Progenitor cell of endocrine pancreas (in vitro differentiated cells): ENCODE results near the gene CAPN14. TPM values are rescaled to one million over a fixed set of nuclear protein-coding genes. Genes with fewer than 3 reads are reported as not detected.

Experiments
- DNase-seq: peaks from one replicate; pipeline ENCODE4 v3.0.0; 2021; ENCODE audit warnings: low spot score; ENCODE audit not compliant: unreplicated experiment
- H3K27ac Mint-ChIP-seq: 2 replicates; pipeline ENCODE4 v1.8.0; 2021; ENCODE audit warnings: mild to moderate bottlenecking, moderate library complexity, mixed read lengths
- H3K27me3 Mint-ChIP-seq: 2 replicates; pipeline ENCODE4 v1.8.0; 2021; ENCODE audit warnings: mixed read lengths
- H3K36me3 Mint-ChIP-seq: 2 replicates; pipeline ENCODE4 v1.8.0; 2022; ENCODE audit warnings: mixed read lengths; ENCODE audit not compliant: insufficient read depth
- H3K4me1 Mint-ChIP-seq: 2 replicates; pipeline ENCODE4 v1.8.0; 2021; ENCODE audit warnings: low read depth, mixed read lengths
- H3K4me3 Mint-ChIP-seq: 2 replicates; pipeline ENCODE4 v1.8.0; 2021; ENCODE audit warnings: low read depth, mild to moderate bottlenecking, moderate library complexity, mixed read lengths
- H3K9me3 Mint-ChIP-seq: 2 replicates; pipeline ENCODE4 v1.8.0; 2021; ENCODE audit warnings: low read depth, mixed read lengths
- total RNA-seq: library from RNA; stranded (reverse); gene quantifications from 2 replicates; pipeline ENCODE4 v1.2.1, GENCODE V29; 2021
- TF ChIP-seq, protein P1 (sequence below): fragments of 200-600 bp; sonication (generic); IDR thresholded peaks from one replicate; pipeline ENCODE4 v1.5.0; 2021; ENCODE audit warnings: antibody characterized with exemption, mild to moderate bottlenecking; ENCODE audit not compliant: unreplicated experiment

Gene CAPN14
- total RNA-seq, 1 donor from 2014 or later, result 0.50 TPM

DNA sequence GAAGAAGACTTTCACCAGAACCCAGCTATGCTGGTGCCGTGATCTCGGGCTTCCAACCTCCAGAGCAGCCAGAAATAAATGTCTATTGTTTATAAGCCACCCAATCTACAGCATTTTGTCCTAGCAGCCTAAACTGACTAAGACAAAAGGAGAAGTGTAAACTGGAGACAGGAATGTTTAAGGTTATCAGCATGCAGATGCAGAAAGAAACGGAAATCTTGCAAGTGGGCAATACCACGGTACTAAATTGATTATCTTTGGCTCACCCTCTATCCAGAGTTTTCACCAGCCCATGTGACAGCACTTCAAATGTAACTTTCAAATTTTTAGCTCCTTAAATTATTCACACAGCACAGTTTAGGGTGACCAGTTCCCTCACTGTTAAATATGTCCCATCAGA lies 5.7 kb upstream of the CAPN14 start:
- Mint-ChIP-seq H3K27me3 (peaks cover 7% of the 10 kb centered on the region), H3K27ac (no peak overlapping the region), H3K9me3 (no peaks in the 10 kb centered on the region), H3K4me1 (no peaks in the 10 kb centered on the region), H3K4me3 (no peak overlapping the region), H3K36me3 (no peaks in the 10 kb centered on the region)
- TF ChIP-seq, protein P1, sequence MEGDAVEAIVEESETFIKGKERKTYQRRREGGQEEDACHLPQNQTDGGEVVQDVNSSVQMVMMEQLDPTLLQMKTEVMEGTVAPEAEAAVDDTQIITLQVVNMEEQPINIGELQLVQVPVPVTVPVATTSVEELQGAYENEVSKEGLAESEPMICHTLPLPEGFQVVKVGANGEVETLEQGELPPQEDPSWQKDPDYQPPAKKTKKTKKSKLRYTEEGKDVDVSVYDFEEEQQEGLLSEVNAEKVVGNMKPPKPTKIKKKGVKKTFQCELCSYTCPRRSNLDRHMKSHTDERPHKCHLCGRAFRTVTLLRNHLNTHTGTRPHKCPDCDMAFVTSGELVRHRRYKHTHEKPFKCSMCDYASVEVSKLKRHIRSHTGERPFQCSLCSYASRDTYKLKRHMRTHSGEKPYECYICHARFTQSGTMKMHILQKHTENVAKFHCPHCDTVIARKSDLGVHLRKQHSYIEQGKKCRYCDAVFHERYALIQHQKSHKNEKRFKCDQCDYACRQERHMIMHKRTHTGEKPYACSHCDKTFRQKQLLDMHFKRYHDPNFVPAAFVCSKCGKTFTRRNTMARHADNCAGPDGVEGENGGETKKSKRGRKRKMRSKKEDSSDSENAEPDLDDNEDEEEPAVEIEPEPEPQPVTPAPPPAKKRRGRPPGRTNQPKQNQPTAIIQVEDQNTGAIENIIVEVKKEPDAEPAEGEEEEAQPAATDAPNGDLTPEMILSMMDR, result no peak
- DNase-seq, result no peak

DNA sequence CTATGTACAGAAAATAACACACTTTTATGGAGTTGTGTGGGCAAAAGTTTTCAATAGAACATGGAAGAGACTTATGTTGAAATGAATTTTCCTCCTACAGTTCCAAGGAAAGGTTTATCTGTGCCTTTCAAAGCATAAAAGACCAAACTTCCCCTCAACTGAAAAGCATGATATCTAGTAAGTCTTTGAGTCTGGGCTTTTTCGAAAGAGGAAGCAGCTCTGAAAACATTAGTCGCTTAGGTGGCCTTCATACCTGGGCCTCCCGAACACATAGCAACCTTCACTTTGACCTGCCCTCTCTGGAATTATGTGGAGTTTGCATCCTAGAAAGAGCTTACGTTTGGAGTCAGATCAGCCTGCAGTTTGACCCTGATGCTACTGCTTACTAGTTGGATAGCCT lies 4.8 kb upstream of the CAPN14 start:
- Mint-ChIP-seq H3K27me3 (peaks cover 1% of the 10 kb centered on the region), H3K4me1 (no peaks in the 10 kb centered on the region), H3K4me3 (no peak overlapping the region), H3K36me3 (no peaks in the 10 kb centered on the region), H3K27ac (no peak overlapping the region), H3K9me3 (no peaks in the 10 kb centered on the region)
- DNase-seq, result no peak
- TF ChIP-seq, protein P1, result no peak

DNA sequence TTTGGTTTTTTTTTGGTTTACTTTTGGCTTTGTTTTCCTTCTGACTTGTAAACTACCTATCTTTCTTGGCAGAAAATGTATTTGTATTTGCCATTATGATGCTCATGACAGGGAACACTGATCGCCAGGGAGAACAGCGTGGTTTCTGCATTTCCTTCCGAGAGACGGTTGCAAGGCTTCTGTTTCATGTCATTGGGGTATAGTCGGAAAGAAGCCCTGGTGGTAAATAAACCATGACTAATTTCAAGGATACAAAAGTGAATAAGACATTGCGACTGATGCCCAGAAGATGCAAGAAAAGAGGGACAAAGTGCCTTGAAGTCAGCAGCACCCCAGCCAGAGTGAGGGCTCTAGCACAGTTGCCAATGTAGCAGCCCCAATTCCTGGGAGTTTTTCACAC lies 4.2 kb upstream of the CAPN14 start:
- Mint-ChIP-seq H3K27me3 (no peaks in the 10 kb centered on the region), H3K4me1 (no peaks in the 10 kb centered on the region), H3K36me3 (no peaks in the 10 kb centered on the region), H3K27ac (no peak overlapping the region), H3K9me3 (no peaks in the 10 kb centered on the region), H3K4me3 (no peak overlapping the region)
- DNase-seq, result no peak
- TF ChIP-seq, protein P1, result no peak

DNA sequence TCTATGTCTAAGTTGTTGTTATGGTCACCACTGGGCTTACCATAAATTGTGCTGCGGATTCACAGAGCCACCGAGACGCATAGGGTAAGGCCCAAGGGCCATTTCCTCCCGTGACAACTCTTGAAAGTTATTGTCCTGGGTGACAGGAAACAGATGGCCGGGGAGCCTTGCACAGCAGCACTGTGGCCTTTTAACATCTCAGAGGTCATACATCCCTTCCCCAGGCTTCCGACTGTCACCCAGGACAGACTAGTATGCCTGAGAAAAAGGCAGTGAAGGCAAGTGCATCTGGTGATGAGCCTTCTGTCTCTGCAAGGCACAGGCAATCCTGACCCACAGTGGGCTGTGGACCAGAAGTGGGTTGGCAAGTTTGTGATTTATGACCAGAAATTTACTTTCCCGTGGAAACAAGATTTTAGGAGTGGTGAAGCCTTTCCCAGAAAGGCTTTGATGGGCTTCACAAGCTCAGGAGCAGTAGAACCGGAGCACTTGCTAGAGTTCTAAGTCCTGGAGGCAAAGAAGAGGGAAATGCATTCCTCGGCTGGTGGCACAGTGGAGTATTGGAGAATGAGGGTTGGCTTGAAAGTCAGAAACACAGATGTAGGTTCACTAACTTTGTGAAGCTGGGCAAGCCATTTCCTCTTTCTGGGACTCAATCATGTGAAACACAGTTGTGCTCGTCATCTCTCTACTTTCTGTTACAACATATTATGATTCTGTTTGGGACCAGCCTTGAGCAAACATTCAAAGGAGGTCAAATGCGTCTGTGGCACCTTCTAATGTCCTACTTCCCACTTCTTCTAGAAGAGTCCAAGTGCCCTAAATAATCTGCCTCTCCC lies 2.0 kb upstream of the CAPN14 start:
- peaks cover 4% of the 10 kb centered on the region for H3K27me3 Mint-ChIP-seq
- H3K9me3 Mint-ChIP-seq, result no peaks in the 10 kb centered on the region
- no peaks in the 10 kb centered on the region for H3K4me1 Mint-ChIP-seq
- no peak for DNase-seq
- TF ChIP-seq, protein P1, result no peak
- H3K27ac Mint-ChIP-seq, result no peak overlapping the region
- H3K36me3 Mint-ChIP-seq, result no peaks in the 10 kb centered on the region
- H3K4me3 Mint-ChIP-seq, result no peak overlapping the region

DNA sequence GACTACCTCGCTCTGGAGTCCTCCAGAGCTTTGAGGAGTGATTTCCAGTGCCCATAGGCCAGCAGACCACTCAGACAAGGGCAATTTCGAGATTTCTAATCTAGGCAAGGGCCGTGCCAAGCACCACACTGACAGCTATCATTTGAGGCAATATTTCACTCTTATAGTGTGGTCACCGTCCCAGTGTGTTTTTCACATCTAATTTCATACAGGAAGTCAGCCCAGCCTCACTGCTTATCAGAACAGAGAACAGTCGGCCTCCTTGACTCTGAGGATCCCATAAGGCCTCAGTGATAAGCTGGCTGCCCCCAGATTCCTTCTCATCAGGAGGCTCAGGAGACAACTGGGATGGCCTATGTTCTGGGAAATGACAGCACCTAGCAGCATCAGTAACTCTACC lies 581 bp downstream of the CAPN14 start:
- Mint-ChIP-seq H3K4me3 (no peak overlapping the region), H3K4me1 (peaks cover 14% of the 10 kb centered on the region), H3K9me3 (no peaks in the 10 kb centered on the region), H3K27me3 (peaks cover 4% of the 10 kb centered on the region), H3K36me3 (no peaks in the 10 kb centered on the region), H3K27ac (no peak overlapping the region)
- DNase-seq, result no peak
- TF ChIP-seq, protein P1, result no peak
